Epidermal melanocyte (primary cell): Measurements from ENCODE around the gene PLA2G4F.

Experiments used
- DNase-seq: peaks from one replicate; pipeline ENCODE4 v3.0.0; 2011; ENCODE audit warnings: low spot score; ENCODE audit not compliant: insufficient read length

Gene PLA2G4F, protein sequence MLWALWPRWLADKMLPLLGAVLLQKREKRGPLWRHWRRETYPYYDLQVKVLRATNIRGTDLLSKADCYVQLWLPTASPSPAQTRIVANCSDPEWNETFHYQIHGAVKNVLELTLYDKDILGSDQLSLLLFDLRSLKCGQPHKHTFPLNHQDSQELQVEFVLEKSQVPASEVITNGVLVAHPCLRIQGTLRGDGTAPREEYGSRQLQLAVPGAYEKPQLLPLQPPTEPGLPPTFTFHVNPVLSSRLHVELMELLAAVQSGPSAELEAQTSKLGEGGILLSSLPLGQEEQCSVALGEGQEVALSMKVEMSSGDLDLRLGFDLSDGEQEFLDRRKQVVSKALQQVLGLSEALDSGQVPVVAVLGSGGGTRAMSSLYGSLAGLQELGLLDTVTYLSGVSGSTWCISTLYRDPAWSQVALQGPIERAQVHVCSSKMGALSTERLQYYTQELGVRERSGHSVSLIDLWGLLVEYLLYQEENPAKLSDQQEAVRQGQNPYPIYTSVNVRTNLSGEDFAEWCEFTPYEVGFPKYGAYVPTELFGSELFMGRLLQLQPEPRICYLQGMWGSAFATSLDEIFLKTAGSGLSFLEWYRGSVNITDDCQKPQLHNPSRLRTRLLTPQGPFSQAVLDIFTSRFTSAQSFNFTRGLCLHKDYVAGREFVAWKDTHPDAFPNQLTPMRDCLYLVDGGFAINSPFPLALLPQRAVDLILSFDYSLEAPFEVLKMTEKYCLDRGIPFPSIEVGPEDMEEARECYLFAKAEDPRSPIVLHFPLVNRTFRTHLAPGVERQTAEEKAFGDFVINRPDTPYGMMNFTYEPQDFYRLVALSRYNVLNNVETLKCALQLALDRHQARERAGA

DNA sequence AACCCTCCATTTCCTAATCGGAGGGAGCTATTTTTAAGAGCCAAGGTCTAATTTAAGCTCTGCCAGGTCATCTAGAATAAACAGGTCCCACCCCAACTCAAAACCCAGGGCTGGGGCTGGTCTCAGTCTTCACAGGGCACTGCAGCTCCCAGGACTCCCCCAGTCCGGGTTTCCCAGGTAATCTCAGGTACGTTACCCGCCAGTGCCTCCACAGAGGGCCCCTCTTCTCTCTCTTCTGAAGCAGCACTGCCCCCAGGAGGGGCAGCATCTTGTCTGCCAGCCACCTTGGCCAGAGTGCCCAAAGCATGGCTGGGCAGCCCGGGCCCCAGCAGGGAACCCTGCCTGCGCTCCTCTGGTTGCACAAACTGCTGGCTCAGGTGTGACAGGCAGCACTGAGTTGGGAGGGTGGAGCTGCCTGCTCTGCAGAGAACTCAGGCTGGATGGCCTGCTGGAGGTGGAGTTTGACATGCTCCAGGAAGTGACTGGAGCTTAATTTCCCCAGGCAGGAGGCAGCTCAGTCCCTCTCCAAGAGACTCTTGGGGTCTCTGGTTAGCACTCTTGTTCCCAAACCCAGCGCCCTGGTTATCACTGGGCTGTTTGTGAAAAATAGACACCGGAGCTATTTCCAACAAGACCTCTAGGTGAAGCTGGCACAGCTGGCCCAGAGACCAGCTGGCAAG, at the start of gene PLA2G4F:
Gene PLA2G4F, minus strand, starts transcription at position 394 of the 680 bp plus-strand sequence. Its CDS starts 87 bp downstream, at position 307.
- no peak for DNase-seq

DNA sequence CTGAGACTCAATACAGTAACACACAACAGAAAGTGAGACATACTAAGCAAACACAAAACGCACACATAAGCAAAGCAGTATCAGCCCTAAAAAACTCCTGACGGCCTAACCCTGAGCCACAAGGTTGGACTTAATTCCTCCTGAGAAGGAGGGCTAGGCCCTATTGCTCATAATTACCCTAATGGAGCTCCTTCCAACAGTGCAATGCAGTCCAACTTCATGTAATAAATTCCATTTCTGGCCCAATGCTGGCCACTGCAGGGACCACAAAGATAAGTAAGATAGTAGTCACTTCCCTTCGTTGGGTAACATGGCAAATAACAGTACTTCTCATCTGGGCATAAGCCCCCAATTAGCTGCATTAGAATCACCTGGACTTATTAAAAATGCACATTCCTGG, 47.5 kb upstream of the PLA2G4F start:
- DNase-seq, result no peak

DNA sequence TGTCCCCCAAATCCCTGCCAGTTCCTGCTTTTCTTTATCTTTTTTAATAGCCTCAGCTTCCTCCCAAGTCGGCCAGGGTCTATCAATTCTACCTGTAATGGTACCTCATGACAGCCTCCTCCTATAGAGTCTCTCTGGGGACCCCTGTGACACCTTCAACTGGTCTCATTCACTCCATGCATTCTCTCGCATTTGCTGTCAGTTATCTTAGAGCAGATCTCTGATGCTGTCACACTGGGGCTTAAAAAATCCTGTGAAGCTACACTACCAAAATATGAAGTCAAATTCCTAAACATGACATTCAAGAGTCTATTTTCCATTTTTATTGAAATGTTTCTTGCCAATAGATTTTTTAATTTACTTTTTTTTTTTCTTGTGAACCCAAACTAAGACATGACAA, 46.2 kb upstream of the PLA2G4F start:
- no peak for DNase-seq

DNA sequence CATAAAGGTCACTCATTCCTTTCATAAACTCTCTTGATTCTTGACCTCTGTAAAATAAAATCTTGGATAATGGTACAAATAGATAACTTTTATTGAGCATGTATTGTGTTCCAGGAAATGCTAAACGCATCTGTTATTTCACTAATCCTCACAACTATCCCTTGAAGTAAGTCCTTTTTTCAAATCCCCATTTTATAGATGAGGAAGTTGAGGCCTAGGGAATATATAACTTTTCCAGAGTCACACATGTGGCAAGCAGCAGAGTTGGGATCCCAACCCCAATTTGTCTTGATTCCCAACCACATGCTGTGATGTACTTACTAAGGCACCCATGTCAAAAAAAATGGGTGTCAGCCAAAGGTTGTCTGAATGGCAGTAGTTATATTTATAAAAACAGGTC, 45.4 kb upstream of the PLA2G4F start:
- DNase-seq, result no peak

DNA sequence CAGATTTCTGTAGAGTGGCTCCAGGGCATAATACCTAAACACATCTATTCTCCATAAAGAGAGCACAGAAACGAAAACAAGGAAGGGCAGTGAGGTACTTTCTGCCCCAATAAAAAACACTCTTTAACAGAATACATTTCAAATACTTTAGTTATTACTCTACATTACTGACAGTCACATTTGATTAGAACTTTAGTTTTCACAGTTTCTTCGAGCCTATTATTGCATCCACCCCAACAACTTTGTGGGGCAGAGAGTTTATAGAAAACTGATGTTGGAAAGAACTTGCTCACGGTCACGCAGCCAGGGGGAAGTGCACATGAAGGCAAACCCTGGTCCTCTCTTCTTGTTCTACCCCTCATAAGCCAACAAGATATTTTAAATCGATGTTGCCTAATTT, 42.7 kb upstream of the PLA2G4F start:
- DNase-seq, result no peak

DNA sequence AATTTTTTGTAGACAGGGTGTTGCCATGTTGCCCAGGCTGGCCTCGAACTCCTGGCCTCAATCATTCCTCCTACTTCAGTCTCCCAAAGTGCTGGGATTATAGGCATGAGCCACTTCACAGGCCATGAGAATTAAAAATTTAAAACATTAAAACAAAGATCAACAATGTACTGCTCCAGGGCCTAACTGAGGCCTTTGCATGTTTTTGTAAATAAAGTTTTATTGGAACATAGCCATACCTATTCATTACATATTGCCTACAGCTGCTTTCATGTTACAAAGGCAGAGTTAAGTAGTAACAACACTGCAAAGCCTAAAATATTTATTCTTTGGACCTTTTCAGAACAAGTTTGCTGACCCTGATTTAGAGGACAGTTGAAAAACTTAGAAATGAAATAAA, 42.1 kb upstream of the PLA2G4F start:
- no peak for DNase-seq

DNA sequence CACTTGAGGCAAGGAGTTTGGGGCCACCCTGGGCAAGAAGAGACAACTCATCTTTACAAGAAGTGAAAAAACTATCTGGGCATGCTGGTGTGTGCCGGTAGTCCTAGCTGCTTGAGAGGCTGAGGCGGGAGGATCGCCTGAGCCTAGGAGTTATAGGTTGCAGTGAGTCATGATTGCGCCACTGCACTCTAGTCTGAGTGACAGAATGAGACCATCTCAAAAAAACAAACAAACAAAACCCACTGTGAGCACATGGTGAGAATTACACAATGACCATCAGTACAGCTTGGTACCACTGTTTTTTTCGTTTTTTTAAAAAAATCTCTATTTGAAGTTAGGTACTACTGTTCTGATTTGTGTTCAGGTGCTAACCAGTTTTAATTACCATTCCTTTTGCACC, 38.1 kb upstream of the PLA2G4F start:
- no peak for DNase-seq

DNA sequence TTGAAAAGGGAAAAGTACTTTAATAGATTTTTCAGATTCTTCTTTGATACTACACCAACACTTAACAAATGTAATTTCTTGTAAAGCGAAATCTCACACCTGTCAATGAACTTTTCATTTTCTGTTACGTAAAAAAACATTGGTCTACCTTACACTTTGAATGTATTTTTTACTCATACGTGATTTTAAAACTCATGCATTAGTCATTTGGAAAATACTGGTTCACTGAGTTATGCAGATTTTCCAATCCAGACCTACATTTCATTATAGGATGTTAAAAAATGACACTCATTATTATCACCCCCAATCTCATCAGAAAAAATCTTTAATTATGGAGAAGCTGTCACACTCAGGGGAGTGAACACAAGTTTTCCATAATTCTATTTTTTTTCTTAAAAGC, 36.9 kb upstream of the PLA2G4F start:
- no peak for DNase-seq

DNA sequence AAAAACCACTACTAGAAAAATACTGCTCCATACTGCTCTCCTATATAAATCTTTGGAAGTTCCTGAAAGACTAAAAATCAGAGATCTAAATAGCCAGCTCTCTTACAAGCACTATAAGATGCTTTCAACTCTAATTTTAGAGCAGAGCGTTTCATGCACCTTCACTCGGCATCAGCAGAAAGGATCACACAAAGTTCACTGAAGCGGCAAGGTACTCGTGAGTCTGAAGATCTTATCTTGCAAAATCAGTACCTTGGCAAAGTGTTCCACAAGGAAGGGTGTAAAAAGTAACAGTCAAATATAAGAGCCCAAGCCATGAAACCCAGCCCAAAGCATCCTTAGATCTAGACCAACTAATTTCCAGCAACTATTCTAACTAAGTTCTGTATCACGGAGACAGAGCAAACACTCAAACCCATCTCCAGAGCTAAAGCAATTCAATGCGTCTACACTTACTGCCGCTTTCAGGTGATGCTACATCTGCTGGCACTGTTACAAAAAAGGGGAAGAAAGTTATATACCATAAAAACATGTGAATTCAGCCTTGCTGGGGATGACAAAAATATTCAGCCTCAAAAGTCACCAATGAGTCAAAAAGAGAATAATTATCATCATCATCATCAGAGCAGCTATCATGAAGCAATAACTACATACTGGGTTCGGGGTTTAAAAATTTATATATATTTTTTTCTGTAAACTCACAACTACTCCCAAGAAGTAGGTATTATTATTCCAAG, 35.3 kb upstream of the PLA2G4F start:
- no peak for DNase-seq

DNA sequence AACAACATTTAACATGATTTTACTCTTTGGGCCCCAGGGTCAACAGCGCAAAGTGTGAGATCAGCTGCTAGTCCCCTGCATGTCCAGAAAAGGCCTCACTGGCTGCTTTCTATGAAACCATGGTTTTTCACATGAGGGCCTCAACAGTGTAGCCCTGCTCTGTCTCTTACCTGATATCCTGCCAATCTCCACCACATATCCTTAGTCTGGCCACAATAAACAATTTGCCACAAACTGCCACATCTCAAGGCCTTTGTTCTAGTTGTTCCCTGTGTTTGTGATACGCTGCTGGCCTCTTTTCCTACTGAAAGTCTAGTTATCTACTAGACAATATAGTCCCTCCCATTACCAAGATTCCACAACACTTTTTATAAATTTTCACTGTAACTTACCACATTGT, 33.9 kb upstream of the PLA2G4F start:
- DNase-seq, result no peak

DNA sequence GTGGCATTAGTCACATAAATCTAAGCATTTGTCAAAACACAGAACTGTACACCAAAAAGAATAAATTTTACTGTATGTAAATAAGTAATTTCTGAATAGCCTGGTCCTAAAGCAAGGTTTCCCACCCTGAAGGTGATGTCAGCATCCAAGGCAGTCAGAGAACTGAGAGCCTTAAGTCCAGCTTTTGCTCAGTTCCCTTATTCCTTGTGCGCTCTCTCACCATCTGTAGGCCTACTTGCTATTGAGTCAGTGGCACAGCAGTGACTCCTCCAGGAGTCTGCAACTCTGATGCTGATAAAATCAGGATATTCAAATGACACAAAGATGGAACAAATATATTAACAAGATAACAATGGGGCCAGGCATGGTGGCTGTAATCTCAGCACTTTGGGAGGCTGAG, 29.4 kb upstream of the PLA2G4F start:
- no peak for DNase-seq

DNA sequence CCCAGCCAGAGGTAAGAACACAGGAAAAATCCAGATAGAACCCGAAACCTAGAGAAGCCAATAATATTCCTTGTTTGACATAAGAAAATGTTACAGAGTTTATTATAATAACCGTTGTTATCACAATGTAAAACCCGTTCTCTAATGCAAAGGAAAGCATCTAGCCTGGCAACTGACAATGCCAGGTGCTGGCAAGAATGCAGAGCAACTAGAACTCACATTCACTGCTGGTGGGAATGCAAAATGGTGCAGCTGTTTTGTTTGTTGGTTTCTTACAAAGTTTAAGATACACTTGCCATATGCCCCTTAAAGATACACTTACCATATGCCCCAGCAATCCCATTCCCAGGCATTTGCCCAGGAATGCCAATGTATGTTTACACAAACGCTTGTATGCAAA, 28.3 kb upstream of the PLA2G4F start:
- DNase-seq, result no peak

DNA sequence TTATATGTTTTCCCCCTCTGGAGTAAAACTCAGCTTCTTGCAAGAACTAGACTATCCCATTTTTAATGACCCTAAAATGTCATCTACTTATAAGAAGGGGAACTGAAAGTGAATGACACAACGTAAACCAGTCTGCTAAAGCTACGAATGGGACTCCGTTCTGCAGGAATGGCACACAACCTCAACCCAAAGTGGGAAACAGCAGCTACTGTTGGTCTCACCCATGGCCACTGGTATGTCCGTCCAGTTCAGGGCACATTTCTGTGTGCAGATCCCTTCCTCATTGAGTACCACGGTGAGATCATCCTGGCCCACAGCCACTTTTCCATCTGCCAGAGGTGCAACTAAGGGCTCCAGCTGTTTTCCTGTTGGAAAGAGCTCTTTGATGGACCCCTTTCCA, 27.9 kb upstream of the PLA2G4F start:
- DNase-seq, result no peak

DNA sequence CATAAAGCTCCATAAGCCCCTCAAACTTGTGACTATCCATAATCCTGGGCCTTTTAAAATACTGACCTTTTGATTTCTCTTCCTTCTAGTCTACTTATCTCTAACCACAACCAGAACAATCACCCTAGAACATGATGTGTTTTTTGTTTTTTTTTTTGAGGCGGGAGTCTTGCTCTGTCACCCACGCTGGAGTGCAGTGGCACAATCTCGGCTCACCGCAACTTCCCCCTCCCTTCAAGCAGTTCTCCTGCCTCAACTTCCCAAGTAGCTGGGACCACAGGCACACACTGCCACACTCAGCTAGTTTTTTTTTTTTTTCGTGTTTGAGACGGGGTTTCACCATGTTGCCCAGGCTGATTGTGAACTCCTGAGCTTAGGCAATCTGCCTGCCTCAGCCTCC, 26.5 kb upstream of the PLA2G4F start:
- DNase-seq, result no peak

DNA sequence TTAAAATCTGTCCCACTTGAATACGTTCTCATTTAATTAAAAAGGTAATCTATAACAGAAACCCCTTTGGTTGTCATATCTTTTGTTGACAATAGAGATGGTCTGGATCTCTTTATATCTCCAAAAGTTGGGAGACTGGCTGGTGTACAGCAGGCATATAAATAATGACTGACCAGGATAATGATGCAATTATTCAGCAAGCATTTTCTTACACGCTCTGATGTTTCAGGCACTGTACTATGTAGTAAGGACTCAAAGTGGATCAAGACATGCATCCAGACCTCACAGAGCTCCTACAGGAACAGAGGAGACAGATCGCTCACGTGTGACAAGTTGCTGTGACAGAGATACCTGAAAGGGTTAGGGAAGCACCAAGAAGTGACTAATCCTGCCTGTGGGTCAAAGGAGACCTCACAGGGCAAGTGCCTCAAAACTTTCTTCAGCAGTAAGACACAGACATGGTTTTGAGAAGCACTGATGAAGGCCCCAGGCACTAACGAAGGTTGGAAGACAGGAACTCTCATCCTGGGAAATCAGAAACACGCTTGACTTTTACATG, 26.0 kb upstream of the PLA2G4F start:
- no peak for DNase-seq

DNA sequence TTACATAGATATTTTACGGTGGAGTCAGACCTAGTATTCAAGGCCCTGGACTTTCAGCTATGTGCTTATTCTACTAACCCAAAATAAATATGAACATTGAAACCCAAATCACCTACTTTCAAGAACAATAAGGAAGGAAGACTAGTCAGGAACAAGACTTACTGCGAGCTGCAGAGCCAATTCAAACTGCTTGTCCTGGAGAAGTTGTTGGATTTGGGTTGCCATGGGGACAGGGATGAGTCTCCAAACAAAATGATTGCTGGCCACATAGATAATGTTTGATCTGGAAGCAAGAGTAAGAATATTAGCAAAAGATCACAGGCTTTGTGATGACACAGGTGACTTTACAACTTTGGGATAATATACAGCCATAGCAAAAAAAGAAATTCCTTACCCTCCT, 21.6 kb upstream of the PLA2G4F start:
- DNase-seq, result no peak

DNA sequence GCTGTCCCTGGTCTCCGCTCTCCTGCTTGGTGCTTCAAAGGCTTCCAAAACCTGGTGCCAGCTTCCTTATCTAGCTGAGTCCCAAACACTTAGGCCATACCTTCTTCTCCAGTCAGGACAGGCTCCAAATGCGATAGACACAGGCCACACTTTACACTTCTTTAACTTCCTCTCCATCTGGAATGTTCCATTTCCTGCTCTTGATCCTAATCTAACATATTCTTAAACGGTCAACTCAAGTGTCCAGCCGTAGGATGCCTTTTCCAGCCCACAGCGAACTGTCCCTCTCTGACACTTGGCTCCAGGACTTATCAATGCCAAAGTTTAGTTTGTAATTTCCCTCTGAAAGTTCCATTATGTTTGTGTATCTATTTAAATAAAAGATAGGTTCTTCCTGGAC, 19.2 kb upstream of the PLA2G4F start:
- no peak for DNase-seq

DNA sequence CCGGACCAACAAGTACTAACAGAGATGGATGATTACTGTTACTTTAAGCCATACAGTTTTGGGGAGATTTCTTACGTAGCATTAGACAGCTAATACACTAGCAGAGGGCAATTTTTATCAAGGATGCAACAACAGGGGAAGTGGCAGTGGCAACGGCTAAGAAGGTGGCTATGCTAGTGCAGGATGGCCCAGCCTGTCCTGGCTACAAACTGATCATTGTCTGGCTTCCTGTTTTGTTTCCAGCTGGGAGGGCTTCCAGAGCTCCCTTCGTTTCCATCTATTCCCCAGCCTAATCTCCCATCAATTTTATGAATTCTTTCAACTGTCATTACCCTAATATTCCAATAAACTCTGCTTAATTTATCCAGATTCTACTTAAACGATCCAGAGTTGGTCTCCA, 16.0 kb upstream of the PLA2G4F start:
- DNase-seq, result no peak

DNA sequence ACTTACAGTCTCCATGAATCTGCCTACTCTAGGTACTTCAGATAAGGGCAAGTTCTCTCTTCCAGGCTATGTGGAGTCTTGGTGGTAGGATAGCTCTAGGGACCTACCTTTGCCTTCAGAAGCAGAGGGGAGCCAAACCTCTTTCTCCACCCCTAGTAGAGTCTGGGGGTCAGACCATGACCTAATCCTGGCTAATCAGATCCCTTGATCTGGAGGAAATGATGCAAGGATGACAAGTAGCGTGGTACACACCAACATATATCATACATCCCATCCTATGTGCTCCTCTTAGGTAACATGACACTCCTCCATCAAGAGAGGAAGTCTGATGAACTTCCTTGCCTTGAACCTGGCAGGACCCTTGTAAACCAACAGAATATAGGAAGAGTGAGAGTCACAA, 15.4 kb upstream of the PLA2G4F start:
- no peak for DNase-seq

DNA sequence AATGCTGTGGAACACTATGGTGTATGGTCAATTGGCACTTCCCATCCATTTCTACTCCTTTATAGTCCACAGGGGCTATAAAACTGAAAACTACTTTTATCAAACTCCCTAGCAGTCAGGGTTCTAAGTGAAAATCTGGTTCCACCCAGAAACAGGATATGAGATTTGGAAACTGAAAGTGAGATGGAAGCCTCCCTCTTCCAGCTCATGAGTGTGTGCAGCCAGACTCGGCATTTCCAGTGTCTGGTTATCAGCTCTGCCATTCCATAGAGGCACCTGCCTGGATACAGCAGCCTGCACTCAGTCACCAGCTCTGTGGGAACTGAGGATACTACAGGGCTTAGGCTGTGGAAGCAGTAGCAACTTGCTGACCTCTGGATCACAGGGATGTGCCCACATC, 14.7 kb upstream of the PLA2G4F start:
- DNase-seq, result no peak
